Gastroesophageal sphincter (tissue), 3 donors: Measurements from ENCODE around the gene CAMK1D.

Source experiments
- EP300 ChIP-seq: sonication (generic); formaldehyde crosslinking; IDR thresholded peaks from one replicate; pipeline ENCODE4 v1.6.1; 2017; ENCODE audit warnings: antibody characterized with exemption, mild to moderate bottlenecking
- POLR2A ChIP-seq, 2 donors: fragments of 450-650 bp; IDR thresholded peaks; one replicate each; pipeline ENCODE4 v1.6.1; 2017; ENCODE audit warnings: antibody characterized with exemption in 2 of 2, mild to moderate bottlenecking in 2 of 2, moderate library complexity in 1 of 2
- POLR2AphosphoS5 ChIP-seq: sonication (generic); formaldehyde crosslinking; IDR thresholded peaks from one replicate; pipeline ENCODE4 v1.6.1; 2017; ENCODE audit warnings: antibody characterized with exemption
- TF ChIP-seq, protein P1 (sequence below), 4 experiments: fragments of 200-600 bp in 2 of 4; fragments of 450-650 bp in 2 of 4; sonication (generic) in 1 of 4; IDR thresholded peaks; one replicate each; pipeline ENCODE4 v1.5.1; 2017 to 2019; ENCODE audit warnings: antibody characterized with exemption in 4 of 4, mild to moderate bottlenecking in 2 of 4, moderate library complexity in 2 of 4

DNA sequence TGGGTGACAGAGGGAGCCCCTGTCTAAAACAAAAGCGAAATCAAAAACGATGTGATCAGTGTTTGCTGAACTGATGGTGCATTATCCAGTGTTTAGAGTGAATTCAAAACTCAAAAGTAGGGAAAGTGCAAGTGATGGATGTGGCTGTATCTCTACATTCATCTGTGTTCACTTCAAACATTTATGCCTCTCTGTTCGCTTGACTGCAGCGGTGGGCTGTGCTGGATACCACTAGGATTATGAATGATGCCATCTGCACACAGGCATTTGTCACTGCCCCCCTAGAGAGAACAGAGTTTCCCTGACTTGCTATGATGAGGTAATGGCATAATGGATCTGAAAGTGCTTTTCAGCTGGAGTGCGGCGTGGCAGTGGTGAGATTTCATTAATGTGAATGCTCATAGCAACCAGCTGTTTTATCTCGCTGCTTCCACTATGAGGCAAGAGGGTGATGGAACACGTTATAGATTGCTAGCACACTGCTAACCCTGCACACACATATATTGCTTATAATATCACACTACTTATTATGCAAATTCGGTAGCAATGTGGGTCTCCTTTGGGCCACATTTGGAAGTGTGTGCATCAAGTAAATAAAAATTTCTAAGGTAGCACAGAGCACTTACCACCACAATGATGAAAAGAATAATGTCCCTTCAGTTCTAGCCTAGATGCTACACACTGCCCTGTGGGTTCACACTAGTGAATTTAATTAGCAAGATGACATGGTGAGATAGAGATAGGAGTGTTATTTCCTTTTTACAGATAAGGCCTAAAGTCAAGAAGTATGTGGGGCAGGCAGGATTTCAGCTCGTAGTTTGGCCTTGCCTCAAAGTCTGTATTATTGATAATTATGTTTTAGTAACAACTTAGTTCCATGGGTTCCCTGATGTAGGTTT lies 164.7 kb downstream of the CAMK1D start:
- TF ChIP-seq, protein P1, sequence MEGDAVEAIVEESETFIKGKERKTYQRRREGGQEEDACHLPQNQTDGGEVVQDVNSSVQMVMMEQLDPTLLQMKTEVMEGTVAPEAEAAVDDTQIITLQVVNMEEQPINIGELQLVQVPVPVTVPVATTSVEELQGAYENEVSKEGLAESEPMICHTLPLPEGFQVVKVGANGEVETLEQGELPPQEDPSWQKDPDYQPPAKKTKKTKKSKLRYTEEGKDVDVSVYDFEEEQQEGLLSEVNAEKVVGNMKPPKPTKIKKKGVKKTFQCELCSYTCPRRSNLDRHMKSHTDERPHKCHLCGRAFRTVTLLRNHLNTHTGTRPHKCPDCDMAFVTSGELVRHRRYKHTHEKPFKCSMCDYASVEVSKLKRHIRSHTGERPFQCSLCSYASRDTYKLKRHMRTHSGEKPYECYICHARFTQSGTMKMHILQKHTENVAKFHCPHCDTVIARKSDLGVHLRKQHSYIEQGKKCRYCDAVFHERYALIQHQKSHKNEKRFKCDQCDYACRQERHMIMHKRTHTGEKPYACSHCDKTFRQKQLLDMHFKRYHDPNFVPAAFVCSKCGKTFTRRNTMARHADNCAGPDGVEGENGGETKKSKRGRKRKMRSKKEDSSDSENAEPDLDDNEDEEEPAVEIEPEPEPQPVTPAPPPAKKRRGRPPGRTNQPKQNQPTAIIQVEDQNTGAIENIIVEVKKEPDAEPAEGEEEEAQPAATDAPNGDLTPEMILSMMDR (IDR thresholded peaks at IDR 0.05) = no peak
- no peak for TF ChIP-seq EP300
- TF ChIP-seq POLR2A (IDR thresholded peaks at IDR 0.05) = no peak
- TF ChIP-seq POLR2AphosphoS5 = no peak
